Right lobe of liver (tissue), 4 donors: Measurements from ENCODE around the gene RAB30.

ENCODE experiments used
- CTCF ChIP-seq, 4 donors: fragments of 200-600 bp in 3 of 4; fragments of 450-650 bp in 1 of 4; IDR thresholded peaks; one replicate each; pipeline versions ENCODE4 v1.5.1 to v1.8.0; 2016 to 2022; ENCODE audit warnings: antibody characterized with exemption in 4 of 4, mild to moderate bottlenecking in 2 of 4
- POLR2A ChIP-seq: fragments of 450-650 bp; IDR thresholded peaks from one replicate; pipeline ENCODE4 v1.6.1; 2017; ENCODE audit warnings: antibody characterized with exemption, mild to moderate bottlenecking
- donor health status: DM: no; HTN: no; CAD: no.
- donor health status: DM: no; HTN: no; CAD: no.
- donor health status: DM: no; HTN: yes; CAD: no.

GRCh38 chr11:83031127-83031526 lies 40.6 kb downstream of the RAB30 start:
- no peak for TF ChIP-seq CTCF (IDR thresholded peaks at IDR 0.05)
- TF ChIP-seq POLR2A, result no peak
